HG02588 (cell line): Measurements from ENCODE around the gene HID1.

Experiments used
- ATAC-seq: cut with Tn5 transposase; IDR thresholded peaks from one replicate; pipeline ENCODE4 v1.9.1; 2021; ENCODE audit warnings: mild to moderate bottlenecking, moderate library complexity; ENCODE audit not compliant: unreplicated experiment

The HID1 gene

GRCh38 chr17:74950207-74950606, 22.4 kb downstream of the HID1 start:
- no peak for ATAC-seq

- ATAC-seq = no peak
Measured at GRCh38 chr17:74949455-74950115, 23.0 kb downstream of the HID1 start.

- ATAC-seq = no peak
Measured at GRCh38 chr17:74947041-74947754, 25.4 kb downstream of the HID1 start.

GRCh38 chr17:74946641-74947040, 25.9 kb downstream of the HID1 start:
- no peak for ATAC-seq

- no peak for ATAC-seq
Measured at GRCh38 chr17:74945543-74945942, 27.0 kb downstream of the HID1 start.

- no peak for ATAC-seq
Measured at GRCh38 chr17:74943808-74944522, 28.6 kb downstream of the HID1 start.

- no peak for ATAC-seq
Measured at GRCh38 chr17:74941128-74941725, 31.3 kb downstream of the HID1 start.

GRCh38 chr17:74939534-74939933, 33.0 kb downstream of the HID1 start:
- no peak for ATAC-seq

GRCh38 chr17:74938194-74938950, 34.2 kb downstream of the HID1 start:
- ATAC-seq = no peak

GRCh38 chr17:74937064-74938051, 35.2 kb downstream of the HID1 start:
- no peak for ATAC-seq

- no peak for ATAC-seq
Measured at GRCh38 chr17:74936470-74936799, 36.1 kb downstream of the HID1 start.

GRCh38 chr17:74935585-74936469, 36.7 kb downstream of the HID1 start, which contains the start of gene OTOP3:
Gene OTOP3, plus strand, starts transcription at chr17:74935898. Its CDS starts 24 bp downstream, at chr17:74935922.
- ATAC-seq = no peak

- no peak for ATAC-seq
Measured at GRCh38 chr17:74935048-74935447, 37.5 kb downstream of the HID1 start.

- ATAC-seq = no peak
Measured at GRCh38 chr17:74930535-74931036, 42.0 kb downstream of the HID1 start.

GRCh38 chr17:74928786-74929185, 43.8 kb downstream of the HID1 start:
- ATAC-seq = no peak

GRCh38 chr17:74925242-74925641, 47.3 kb downstream of the HID1 start:
- no peak for ATAC-seq

- ATAC-seq = no peak
Measured at GRCh38 chr17:74924250-74924948, 48.2 kb downstream of the HID1 start, which contains the start of gene OTOP2. Gene OTOP2, plus strand, starts transcription at chr17:74924273. Its CDS starts 360 bp downstream, at chr17:74924633.
